Measurements from ENCODE around the gene TM4SF4.

Gene TM4SF4, protein sequence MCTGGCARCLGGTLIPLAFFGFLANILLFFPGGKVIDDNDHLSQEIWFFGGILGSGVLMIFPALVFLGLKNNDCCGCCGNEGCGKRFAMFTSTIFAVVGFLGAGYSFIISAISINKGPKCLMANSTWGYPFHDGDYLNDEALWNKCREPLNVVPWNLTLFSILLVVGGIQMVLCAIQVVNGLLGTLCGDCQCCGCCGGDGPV

DNA sequence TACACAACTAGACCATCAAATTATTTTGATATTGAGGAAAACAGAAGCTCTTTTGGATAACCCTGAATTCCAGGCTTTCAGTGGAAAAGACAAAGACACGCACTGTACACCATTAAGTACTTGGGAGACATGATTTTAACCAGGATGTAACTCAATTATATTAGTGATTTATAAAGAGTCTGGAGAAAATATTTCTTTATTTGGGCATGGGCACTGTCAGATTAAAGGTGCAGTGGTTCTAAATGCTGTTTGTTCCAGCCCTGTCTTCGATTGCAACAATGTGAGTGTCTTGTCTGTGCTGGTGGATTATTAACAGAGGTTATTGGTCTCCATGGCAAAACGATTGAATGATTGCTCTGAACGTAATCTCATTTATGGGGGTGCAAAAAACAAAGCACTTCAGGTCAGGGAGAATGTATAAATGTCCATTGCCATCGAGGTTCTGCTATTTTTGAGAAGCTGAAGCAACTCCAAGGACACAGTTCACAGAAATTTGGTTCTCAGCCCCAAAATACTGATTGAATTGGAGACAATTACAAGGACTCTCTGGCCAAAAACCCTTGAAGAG is at the start of gene TM4SF4:
TM4SF4 (plus strand) TSS at position 448 of the 568 bp plus-strand sequence. CDS start 181 bp downstream, outside the sequence.
- no peaks in the 10 kb centered on the region for H3K4me1 ChIP-seq (ENCODE audit: control insufficient read depth, insufficient read depth, low read length)
- no peak within 1 kb of the TSS for H3K27ac ChIP-seq (ENCODE audit: low read depth, low read length)
- H3K9ac ChIP-seq (ENCODE audit: low read length) = no peak within 1 kb of the TSS
- no peak within 1 kb of the TSS for H3K4me3 ChIP-seq (ENCODE audit: low read length)
- no peaks in the 10 kb centered on the region for H3K36me3 ChIP-seq (ENCODE audit: control insufficient read depth, insufficient read depth, low read length)
- no peaks in the 10 kb centered on the region for H3K27me3 ChIP-seq (ENCODE audit: control insufficient read depth, insufficient read depth, low read length)

DNA sequence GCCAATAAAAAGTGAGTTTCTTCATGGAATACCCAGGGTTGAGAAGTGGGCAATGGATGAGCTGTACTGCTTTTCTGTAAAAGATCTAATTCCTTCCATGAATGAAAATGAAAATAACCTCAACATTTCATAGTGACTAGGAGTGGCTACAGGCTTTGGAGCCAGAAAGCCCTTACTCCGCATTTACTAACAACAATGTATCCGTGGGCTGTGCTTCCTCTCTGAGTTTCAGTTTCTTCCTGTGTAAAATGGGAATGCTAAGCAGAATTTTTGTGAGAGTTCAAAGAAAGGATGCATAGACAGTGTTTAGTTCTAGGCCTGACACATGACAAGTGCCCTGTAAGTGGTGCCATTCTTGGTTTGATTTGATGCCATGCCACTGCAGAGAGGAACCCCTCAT is 49.6 kb upstream of the TM4SF4 start:
- Histone ChIP-seq H3K4me1 (ENCODE audit: control insufficient read depth, insufficient read depth, low read length) (no peaks in the 10 kb centered on the region), H3K9ac (ENCODE audit: low read length) (no peak overlapping the region), H3K4me3 (ENCODE audit: low read length) (no peak overlapping the region), H3K27ac (ENCODE audit: low read depth, low read length) (no peak overlapping the region), H3K27me3 (ENCODE audit: control insufficient read depth, insufficient read depth, low read length) (no peaks in the 10 kb centered on the region), H3K36me3 (ENCODE audit: control insufficient read depth, insufficient read depth, low read length) (no peaks in the 10 kb centered on the region)

DNA sequence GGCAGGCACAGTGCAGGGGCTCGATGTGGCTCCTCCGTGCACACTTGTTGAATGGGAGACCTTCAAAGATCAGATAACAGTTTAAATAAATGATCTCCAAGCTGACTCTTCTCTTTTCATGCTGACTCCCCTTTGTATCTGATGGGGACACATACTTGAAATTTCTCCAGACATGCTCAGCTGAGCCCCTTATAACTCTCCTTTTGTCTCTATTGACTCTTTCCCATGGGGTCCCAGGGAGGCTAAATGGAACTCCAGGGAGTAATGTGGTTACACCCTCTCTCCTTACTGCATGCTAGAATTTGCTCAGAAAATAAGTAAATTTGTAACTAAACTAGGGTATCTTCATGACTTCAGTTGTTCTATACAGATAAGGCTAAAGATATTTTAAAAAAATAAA is 48.2 kb upstream of the TM4SF4 start:
- Histone ChIP-seq H3K4me1 (ENCODE audit: control insufficient read depth, insufficient read depth, low read length) (no peaks in the 10 kb centered on the region), H3K27me3 (ENCODE audit: control insufficient read depth, insufficient read depth, low read length) (no peaks in the 10 kb centered on the region), H3K27ac (ENCODE audit: low read depth, low read length) (no peak overlapping the region), H3K9ac (ENCODE audit: low read length) (no peak overlapping the region), H3K36me3 (ENCODE audit: control insufficient read depth, insufficient read depth, low read length) (no peaks in the 10 kb centered on the region), H3K4me3 (ENCODE audit: low read length) (no peak overlapping the region)

DNA sequence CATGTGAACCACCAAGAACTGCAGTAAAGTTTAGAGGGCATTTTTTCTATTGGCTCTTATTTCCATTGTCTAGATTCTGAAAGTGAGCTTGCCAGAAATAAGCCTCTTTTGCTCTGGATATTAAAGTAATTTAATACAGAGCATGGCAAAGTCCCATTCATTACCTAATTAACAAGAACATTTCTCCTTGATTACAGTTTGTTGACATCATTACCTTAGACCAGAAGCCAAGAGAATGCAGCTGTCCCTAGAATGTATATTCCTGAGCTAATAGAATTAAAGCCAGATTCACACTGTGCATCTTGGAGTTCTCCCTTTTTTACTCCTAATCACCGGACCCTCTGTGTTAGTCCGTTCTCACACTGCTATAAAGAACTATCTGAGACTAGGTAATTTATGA is 46.4 kb upstream of the TM4SF4 start:
- Histone ChIP-seq H3K4me1 (ENCODE audit: control insufficient read depth, insufficient read depth, low read length) (no peaks in the 10 kb centered on the region), H3K36me3 (ENCODE audit: control insufficient read depth, insufficient read depth, low read length) (no peaks in the 10 kb centered on the region), H3K27ac (ENCODE audit: low read depth, low read length) (no peak overlapping the region), H3K27me3 (ENCODE audit: control insufficient read depth, insufficient read depth, low read length) (no peaks in the 10 kb centered on the region), H3K9ac (ENCODE audit: low read length) (no peak overlapping the region), H3K4me3 (ENCODE audit: low read length) (no peak overlapping the region)

DNA sequence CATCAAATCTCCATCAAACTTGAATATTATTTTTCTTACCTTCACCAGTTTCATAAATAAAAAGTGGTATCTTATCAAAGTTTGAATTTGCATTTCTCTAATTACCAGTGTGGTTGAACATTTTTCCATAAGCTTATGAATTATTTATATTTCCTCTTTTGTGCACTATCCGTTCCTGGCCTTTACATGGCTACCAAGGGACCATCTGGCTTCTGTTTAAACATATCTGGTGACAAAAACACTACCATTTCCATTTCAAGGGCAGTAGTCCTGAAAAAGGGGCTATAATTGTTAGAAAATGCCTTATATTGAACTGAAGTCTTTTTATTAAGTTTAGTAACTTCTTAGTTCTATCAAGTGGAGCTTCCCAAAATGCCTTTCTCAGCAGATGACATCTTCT is 44.3 kb upstream of the TM4SF4 start:
- no peaks in the 10 kb centered on the region for H3K27me3 ChIP-seq (ENCODE audit: control insufficient read depth, insufficient read depth, low read length)
- H3K4me1 ChIP-seq (ENCODE audit: control insufficient read depth, insufficient read depth, low read length) = no peaks in the 10 kb centered on the region
- no peaks in the 10 kb centered on the region for H3K36me3 ChIP-seq (ENCODE audit: control insufficient read depth, insufficient read depth, low read length)
- no peak overlapping the region for H3K4me3 ChIP-seq (ENCODE audit: low read length)
- no peak overlapping the region for H3K9ac ChIP-seq (ENCODE audit: low read length)
- no peak overlapping the region for H3K27ac ChIP-seq (ENCODE audit: low read depth, low read length)

DNA sequence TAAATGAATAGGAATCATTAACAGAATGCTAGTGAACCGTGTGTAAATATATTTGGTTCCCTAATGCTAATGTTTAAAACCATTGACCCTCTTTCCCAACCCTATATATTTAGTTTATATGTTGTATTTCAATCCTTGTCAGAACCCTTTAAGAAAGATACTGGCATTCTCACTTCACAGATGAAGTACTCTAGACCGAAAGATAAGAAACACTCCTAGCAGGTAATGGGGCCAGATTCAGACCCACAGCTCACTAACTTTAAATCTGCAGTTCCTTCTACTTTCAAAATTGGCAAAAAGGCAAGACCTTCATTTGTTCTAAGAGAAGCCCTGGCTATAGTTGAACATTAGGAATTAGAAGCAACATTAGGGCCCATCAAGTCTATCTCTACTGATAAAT is 42.3 kb upstream of the TM4SF4 start:
- Histone ChIP-seq H3K9ac (ENCODE audit: low read length) (no peak overlapping the region), H3K4me3 (ENCODE audit: low read length) (no peak overlapping the region), H3K27ac (ENCODE audit: low read depth, low read length) (no peak overlapping the region), H3K36me3 (ENCODE audit: control insufficient read depth, insufficient read depth, low read length) (no peaks in the 10 kb centered on the region), H3K4me1 (ENCODE audit: control insufficient read depth, insufficient read depth, low read length) (no peaks in the 10 kb centered on the region), H3K27me3 (ENCODE audit: control insufficient read depth, insufficient read depth, low read length) (no peaks in the 10 kb centered on the region)

DNA sequence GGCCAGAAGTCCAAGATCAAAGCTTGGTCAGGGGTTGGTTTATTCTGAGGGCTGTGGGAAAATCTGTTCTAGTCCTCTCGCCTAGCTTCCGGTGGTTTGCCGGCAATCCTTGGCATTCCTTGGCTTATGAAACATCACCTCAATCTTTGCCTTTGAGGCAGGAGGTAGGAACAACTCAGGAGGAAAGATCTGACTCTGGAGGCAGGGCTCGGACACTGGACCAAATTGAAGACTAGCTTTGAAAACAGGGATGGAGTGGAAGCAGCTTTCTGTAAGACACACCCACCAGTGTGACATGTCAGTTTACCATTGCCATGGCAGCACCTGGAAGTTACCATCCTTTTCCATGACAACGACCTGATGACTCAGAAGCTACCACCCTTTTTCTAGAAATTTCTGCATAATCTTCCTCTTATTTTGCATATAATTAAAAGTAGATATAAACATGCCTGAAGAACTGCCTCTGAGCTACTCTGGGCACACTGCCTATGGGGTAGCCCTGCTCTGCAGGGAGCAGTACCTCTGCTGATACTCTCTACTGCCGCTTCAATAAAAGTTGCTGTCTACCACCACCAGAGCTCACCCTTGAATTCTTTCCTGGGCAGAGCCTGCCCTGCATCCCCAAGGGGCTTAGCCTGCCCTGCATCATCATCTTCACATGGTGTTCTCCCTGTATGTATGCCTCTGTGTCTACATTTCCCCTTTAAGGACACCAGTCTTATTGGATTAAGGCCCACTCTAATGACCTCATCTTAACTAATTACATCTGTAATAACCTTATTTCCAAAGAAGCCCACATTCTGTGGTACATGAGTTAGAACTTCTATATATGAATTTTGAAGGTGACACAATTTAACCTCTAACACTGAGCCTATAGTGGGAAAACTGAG is 38.3 kb upstream of the TM4SF4 start:
- H3K4me3 ChIP-seq (ENCODE audit: low read length) = no peak overlapping the region
- no peak overlapping the region for H3K9ac ChIP-seq (ENCODE audit: low read length)
- no peaks in the 10 kb centered on the region for H3K27me3 ChIP-seq (ENCODE audit: control insufficient read depth, insufficient read depth, low read length)
- H3K4me1 ChIP-seq (ENCODE audit: control insufficient read depth, insufficient read depth, low read length) = no peaks in the 10 kb centered on the region
- H3K27ac ChIP-seq (ENCODE audit: low read depth, low read length) = no peak overlapping the region
- H3K36me3 ChIP-seq (ENCODE audit: control insufficient read depth, insufficient read depth, low read length) = no peaks in the 10 kb centered on the region

DNA sequence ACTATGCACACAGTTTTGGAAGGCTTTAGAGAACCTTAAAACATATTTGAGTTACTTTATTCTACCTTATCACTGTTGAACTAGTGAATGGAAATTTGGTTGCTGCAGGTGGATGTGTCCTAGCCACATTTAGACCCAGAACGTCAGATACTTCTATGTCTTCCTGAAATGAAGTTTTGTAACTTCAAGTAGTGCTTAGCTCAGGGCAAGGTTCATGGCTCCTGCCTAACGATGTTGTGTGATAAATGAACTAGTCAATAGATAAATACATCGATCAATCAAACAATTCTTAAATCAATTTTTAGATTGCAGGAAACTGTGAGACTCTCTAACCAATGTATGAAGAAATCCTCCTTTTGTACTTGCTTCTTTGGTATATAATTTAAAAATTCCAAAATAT is 37.2 kb upstream of the TM4SF4 start:
- Histone ChIP-seq H3K4me3 (ENCODE audit: low read length) (no peak overlapping the region), H3K4me1 (ENCODE audit: control insufficient read depth, insufficient read depth, low read length) (no peaks in the 10 kb centered on the region), H3K27ac (ENCODE audit: low read depth, low read length) (no peak overlapping the region), H3K9ac (ENCODE audit: low read length) (no peak overlapping the region), H3K27me3 (ENCODE audit: control insufficient read depth, insufficient read depth, low read length) (no peaks in the 10 kb centered on the region), H3K36me3 (ENCODE audit: control insufficient read depth, insufficient read depth, low read length) (no peaks in the 10 kb centered on the region)

DNA sequence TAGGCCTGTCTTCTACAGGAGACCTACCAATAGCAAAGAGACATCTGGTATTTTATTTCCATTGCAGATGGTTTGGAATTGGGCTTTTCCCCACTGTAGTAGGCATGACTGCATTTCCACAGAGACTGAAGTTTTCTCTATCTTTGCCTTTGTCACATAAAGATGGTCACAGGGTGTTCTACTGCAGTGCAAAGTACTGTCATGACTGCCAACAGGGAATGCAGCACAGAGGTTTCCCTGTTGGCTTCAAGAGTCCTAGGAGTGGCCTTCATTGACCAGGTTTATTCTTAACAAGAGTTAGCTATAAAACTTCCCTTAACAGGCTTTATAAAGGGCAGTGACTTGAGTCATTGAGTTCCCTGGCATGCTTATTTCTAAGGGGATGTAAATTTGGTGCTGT is 36.8 kb upstream of the TM4SF4 start:
- Histone ChIP-seq H3K9ac (ENCODE audit: low read length) (no peak overlapping the region), H3K27me3 (ENCODE audit: control insufficient read depth, insufficient read depth, low read length) (no peaks in the 10 kb centered on the region), H3K4me1 (ENCODE audit: control insufficient read depth, insufficient read depth, low read length) (no peaks in the 10 kb centered on the region), H3K27ac (ENCODE audit: low read depth, low read length) (no peak overlapping the region), H3K36me3 (ENCODE audit: control insufficient read depth, insufficient read depth, low read length) (no peaks in the 10 kb centered on the region), H3K4me3 (ENCODE audit: low read length) (no peak overlapping the region)

DNA sequence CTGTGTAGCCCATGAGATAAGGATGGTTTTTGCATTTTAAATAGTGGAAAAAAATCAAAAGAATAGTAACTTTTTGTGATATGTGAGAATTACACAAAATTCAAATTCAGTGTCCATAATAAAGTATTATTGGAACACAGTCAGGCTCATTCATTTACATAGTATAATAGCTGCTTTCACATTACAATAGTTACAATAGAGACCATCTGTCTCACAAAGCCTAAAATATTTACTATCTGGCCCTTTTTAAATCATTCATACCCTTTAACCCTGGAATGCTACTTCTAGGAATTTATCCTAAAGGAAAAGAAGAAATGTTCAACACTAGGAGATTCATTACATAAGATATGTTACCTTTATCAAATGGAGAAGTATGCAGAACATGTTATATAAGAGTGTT is 35.5 kb upstream of the TM4SF4 start:
- Histone ChIP-seq H3K36me3 (ENCODE audit: control insufficient read depth, insufficient read depth, low read length) (no peaks in the 10 kb centered on the region), H3K4me3 (ENCODE audit: low read length) (no peak overlapping the region), H3K27me3 (ENCODE audit: control insufficient read depth, insufficient read depth, low read length) (no peaks in the 10 kb centered on the region), H3K9ac (ENCODE audit: low read length) (no peak overlapping the region), H3K27ac (ENCODE audit: low read depth, low read length) (no peak overlapping the region), H3K4me1 (ENCODE audit: control insufficient read depth, insufficient read depth, low read length) (no peaks in the 10 kb centered on the region)

DNA sequence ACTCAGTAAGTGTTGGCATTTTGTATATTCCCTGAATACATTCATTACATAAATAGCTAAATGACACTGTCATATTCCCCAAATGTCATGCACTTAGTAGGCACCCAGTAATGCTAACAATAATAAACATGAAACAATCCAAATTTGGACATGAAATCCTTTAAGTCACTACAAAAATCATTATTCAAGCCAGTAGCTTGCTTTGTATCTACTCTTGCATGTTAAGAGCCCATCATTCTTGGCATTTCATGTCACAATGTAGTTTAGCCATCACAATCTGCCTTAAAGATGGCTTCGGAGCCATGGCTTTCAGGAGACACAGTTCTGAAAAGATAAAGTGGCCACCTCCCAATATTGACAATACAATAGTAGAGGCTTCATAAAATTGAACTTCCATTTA is 32.9 kb upstream of the TM4SF4 start:
- no peak overlapping the region for H3K9ac ChIP-seq (ENCODE audit: low read length)
- H3K27me3 ChIP-seq (ENCODE audit: control insufficient read depth, insufficient read depth, low read length) = no peaks in the 10 kb centered on the region
- H3K27ac ChIP-seq (ENCODE audit: low read depth, low read length) = no peak overlapping the region
- H3K36me3 ChIP-seq (ENCODE audit: control insufficient read depth, insufficient read depth, low read length) = no peaks in the 10 kb centered on the region
- no peak overlapping the region for H3K4me3 ChIP-seq (ENCODE audit: low read length)
- H3K4me1 ChIP-seq (ENCODE audit: control insufficient read depth, insufficient read depth, low read length) = no peaks in the 10 kb centered on the region

DNA sequence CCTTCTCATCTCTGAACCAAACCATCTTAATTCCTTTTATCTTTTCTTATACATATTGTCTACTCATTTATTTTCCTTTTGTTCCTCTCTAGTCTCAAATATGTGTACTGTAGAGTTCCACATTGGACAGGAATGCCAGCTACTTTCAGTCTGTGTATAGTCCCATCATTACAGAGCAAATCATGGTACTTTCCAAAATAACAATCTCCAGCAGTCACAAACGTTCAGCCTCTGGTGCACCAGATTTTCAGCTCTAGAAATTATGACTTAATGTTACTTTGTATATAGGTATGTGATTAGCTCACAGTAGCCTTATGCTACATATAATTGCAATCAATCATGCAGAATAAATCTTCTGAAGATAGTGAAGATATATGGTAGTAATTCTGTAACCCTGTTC is 32.5 kb upstream of the TM4SF4 start:
- Histone ChIP-seq H3K36me3 (ENCODE audit: control insufficient read depth, insufficient read depth, low read length) (no peaks in the 10 kb centered on the region), H3K4me3 (ENCODE audit: low read length) (no peak overlapping the region), H3K27me3 (ENCODE audit: control insufficient read depth, insufficient read depth, low read length) (no peaks in the 10 kb centered on the region), H3K4me1 (ENCODE audit: control insufficient read depth, insufficient read depth, low read length) (no peaks in the 10 kb centered on the region), H3K9ac (ENCODE audit: low read length) (no peak overlapping the region), H3K27ac (ENCODE audit: low read depth, low read length) (no peak overlapping the region)
